Adrenal gland (tissue), 12 donors: ENCODE results near the gene GPS2. TPM values are rescaled to one million over a fixed set of nuclear protein-coding genes. Genes with fewer than 3 reads are reported as not detected.
A peak's percentile ranks its signal among the peaks of the same experiment; 100 is the strongest.

ENCODE experiments used
- DNase-seq, 7 donors: peaks; one replicate each; pipeline ENCODE4 v3.0.0-alpha.2; 2019 to 2020
- H3K27ac ChIP-seq, 5 donors: fragments of 200-600 bp; sonication (generic) in 4 of 5; 1 replicate in 3 of 5; 2 replicates in 2 of 5; pipeline versions ENCODE4 v1.5.1 to v1.8.0; 2016 to 2020; ENCODE audit warnings: mild to moderate bottlenecking in 1 of 5
- H3K27me3 ChIP-seq: fragments of 200-600 bp; 2 replicates; pipeline ENCODE4 v1.8.0; 2021
- H3K36me3 ChIP-seq, 2 donors: fragments of 200-600 bp; replicated peaks in 1 of 2; 1 replicate in 1 of 2; 2 replicates in 1 of 2; pipeline versions ENCODE4 v1.5.1 to v1.8.0; 2018 to 2022
- H3K4me1 ChIP-seq, 2 donors: fragments of 200-600 bp; replicated peaks in 1 of 2; 1 replicate in 1 of 2; 2 replicates in 1 of 2; pipeline versions ENCODE4 v1.5.1 to v1.8.0; 2018 to 2021
- H3K4me3 ChIP-seq, 4 donors: fragments of 200-600 bp; sonication (generic) in 3 of 4; one replicate each; pipeline ENCODE4 v1.5.1; 2016 to 2018
- H3K9me3 ChIP-seq, 3 donors: fragments of 200-600 bp; sonication (generic) in 1 of 3; replicated peaks in 1 of 3; 1 replicate in 2 of 3; 2 replicates in 1 of 3; pipeline versions ENCODE4 v1.5.1 to v1.8.0; 2016 to 2021
- POLR2A ChIP-seq, 2 donors: fragments of 450-650 bp; IDR thresholded peaks; one replicate each; pipeline ENCODE4 v1.6.1; 2017; ENCODE audit warnings: antibody characterized with exemption in 2 of 2, mild to moderate bottlenecking in 2 of 2, moderate library complexity in 1 of 2
- WGBS, 4 donors: extraction: QIAGEN DNeasy Blood & Tissue Kit in 2 of 4; methylation state at CpG; one replicate each; pipeline versions ENCODE4 v1.1.5 to v1.1.7; 2013 to 2017; 5-methylcytosine and 5-hydroxymethylcytosine counted together
- intact Hi-C, 2 donors: fragments of 100-400 bp; cut with DNase I; formaldehyde crosslinking; loops; one replicate each; pipeline versions ENCODE4 v1.14.1 to v1.15.0; 2022 to 2023
- polyA plus RNA-seq, 3 donors: library from polyadenylated mRNA; stranded (reverse); fragments of 200-250 nt in 2 of 3; fragments of 350-450 nt in 1 of 3; fragmentation: Illumina TruSeq in 1 of 3; extraction: RNeasy Lipid Tissue Mini Kit (QIAGEN cat#74804) in 1 of 3; gene quantifications; one replicate each; pipeline ENCODE4 v1.2.3, GENCODE V29; 2013 to 2014
- total RNA-seq, 9 donors: library from RNA; depleted of rRNA in 4 of 9; stranded (reverse); fragments of >200 nt in 4 of 9; fragments of 120-200 nt in 1 of 9; fragmentation: NEBNext Ultra II Directional in 1 of 9; extraction: Animal tissue kit (Norgen Biotek cat#: 25700) in 1 of 9; gene quantifications; one replicate each; pipeline versions ENCODE4 v1.1.0 to v1.2.4, GENCODE V29; 2013 to 2023
- TF ChIP-seq, protein P1 (sequence below), 6 experiments: fragments of 450-650 bp in 4 of 6; fragments of 200-600 bp in 2 of 6; sonication (generic) in 1 of 6; IDR thresholded peaks; 1 replicate in 5 of 6; 2 replicates in 1 of 6; pipeline versions ENCODE4 v1.5.1 to v1.8.0; 2016 to 2021; ENCODE audit warnings: antibody characterized with exemption in 6 of 6, mild to moderate bottlenecking in 2 of 6, moderate library complexity in 1 of 6
- donor health status: healthy with polysubstance abuse.
- donor health status: Bipolar disorder and iron deficiency.
- donor health status: DM: yes; HTN: yes; CAD: no.
- donor health status: DM: no; HTN: no; CAD: no.
- donor health status: DM: no; HTN: no; CAD: no.
- donor health status: DM: yes; HTN: yes; CAD: no.

GPS2 gene
- total and polyA plus RNA-seq, 12 donors = 69.1 to 196 (median 114) TPM

GRCh38 chr17:7355053-7355452 lies 39.9 kb upstream of the GPS2 start, which contains the start of gene TMEM95:
TMEM95 (plus strand) TSS chr17:7355156; CDS start chr17:7355205, 49 bp downstream.
- Histone ChIP-seq H3K4me3 (no peak within 1 kb of the TSS), H3K9me3 (no peaks in the 10 kb centered on the region), H3K36me3 (no peaks in the 10 kb centered on the region), H3K4me1 (peaks cover 11 to 19% of the 10 kb centered on the region in 2 donors), H3K27me3 (no peaks in the 10 kb centered on the region), H3K27ac (no peak within 1 kb of the TSS)
- intact Hi-C loops = loop anchor here (5.0 to 10.0 kb wide), 3 partner anchors 77 to 210 kb away; partner anchors contain the start of genes SENP3 (in 1 of the 2) and TNFSF13 (in 1 of the 2)
- peak in 3 of 7 donors; percentile 30 to 48 (median 35) for DNase-seq
- 65 to 100% (median 71%) methylated on average over 1 to 10 of the region's 10 CpGs for WGBS, 4 donors
- no peak for TF ChIP-seq POLR2A (IDR thresholded peaks at IDR 0.05)
- TF ChIP-seq, protein P1, sequence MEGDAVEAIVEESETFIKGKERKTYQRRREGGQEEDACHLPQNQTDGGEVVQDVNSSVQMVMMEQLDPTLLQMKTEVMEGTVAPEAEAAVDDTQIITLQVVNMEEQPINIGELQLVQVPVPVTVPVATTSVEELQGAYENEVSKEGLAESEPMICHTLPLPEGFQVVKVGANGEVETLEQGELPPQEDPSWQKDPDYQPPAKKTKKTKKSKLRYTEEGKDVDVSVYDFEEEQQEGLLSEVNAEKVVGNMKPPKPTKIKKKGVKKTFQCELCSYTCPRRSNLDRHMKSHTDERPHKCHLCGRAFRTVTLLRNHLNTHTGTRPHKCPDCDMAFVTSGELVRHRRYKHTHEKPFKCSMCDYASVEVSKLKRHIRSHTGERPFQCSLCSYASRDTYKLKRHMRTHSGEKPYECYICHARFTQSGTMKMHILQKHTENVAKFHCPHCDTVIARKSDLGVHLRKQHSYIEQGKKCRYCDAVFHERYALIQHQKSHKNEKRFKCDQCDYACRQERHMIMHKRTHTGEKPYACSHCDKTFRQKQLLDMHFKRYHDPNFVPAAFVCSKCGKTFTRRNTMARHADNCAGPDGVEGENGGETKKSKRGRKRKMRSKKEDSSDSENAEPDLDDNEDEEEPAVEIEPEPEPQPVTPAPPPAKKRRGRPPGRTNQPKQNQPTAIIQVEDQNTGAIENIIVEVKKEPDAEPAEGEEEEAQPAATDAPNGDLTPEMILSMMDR (IDR thresholded peaks at IDR 0.05) = no peak

DNA sequence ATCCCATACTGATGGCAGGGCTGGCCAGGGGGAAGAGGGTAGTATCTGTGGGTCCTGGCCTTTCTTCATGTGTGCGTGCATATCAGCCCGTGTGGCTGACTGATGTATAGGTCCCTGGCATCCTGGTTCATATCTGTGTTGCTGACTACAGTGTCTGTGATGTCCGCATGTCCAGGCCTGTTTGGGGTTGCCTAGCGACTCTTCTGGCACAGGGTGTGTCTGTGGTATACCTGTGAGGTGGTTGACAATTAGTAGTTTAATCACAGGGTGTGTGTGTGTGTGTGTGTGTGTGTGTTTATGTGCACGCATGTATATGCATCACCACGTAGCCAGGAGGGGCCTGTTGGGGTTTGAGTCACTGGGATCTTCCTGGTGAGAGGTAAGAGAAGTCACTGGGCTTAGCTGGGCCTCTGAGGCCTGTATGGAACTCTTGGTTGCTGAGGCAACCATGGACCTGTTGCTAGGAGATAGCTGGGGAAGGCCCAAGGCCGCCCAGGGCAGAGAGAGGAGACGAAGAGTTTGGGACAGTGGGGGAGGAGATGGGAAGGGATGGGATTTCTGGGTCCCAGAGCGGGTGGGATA lies 39.2 kb upstream of the GPS2 start:
- Histone ChIP-seq H3K9me3 (no peaks in the 10 kb centered on the region), H3K36me3 (no peaks in the 10 kb centered on the region), H3K4me1 (peaks cover 18 to 26% of the 10 kb centered on the region in 2 donors), H3K27ac (no peak overlapping the region), H3K4me3 (no peak overlapping the region), H3K27me3 (no peaks in the 10 kb centered on the region)
- TF ChIP-seq, protein P1 (IDR thresholded peaks at IDR 0.05) = no peak
- no peak for TF ChIP-seq POLR2A (IDR thresholded peaks at IDR 0.05)
- intact Hi-C loops = loop anchor here (10.0 kb wide), 2 partner anchors 200 to 210 kb away; partner anchors contain the start of genes SENP3 (in 1 of the 2) and TNFSF13 (in 1 of the 2)
- 73 to 76% (median 76%) methylated on average over 6 to 9 of the region's 9 CpGs for WGBS, 4 donors
- DNase-seq = peak in 2 of 7 donors; percentile 41 to 45

DNA sequence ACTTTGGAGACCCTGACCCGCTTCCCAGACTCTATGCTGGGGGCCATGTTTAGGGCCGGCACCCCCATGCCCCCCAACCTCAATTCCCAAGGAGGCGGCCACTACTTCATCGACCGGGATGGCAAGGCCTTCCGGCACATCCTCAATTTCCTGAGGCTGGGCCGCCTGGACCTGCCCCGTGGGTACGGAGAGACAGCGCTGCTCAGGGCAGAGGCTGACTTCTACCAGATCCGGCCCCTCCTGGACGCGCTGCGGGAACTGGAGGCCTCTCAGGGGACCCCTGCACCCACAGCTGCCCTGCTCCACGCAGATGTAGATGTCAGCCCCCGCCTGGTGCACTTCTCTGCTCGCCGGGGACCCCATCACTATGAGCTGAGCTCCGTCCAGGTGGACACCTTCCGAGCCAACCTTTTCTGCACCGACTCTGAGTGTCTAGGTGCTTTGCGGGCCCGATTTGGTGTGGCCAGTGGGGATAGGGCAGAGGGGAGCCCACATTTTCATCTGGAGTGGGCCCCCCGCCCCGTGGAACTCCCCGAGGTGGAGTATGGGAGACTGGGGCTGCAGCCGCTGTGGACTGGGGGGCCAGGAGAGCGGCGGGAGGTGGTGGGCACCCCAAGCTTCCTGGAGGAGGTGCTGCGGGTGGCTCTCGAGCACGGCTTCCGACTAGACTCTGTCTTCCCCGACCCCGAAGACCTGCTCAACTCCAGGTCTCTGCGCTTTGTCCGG lies 37.9 kb upstream of the GPS2 start:
- Histone ChIP-seq H3K27ac (peak overlapping the region in 1 of 5 donors; percentile 99), H3K36me3 (no peaks in the 10 kb centered on the region), H3K4me3 (peak overlapping the region in 1 of 4 donors; percentile 78), H3K4me1 (peaks cover 21 to 31% of the 10 kb centered on the region in 2 donors), H3K27me3 (no peaks in the 10 kb centered on the region), H3K9me3 (no peaks in the 10 kb centered on the region)
- intact Hi-C loops = loop anchor here (10.0 kb wide), 2 partner anchors 202 to 212 kb away; partner anchors contain the start of genes SENP3 (in 1 of the 2) and TNFSF13 (in 1 of the 2)
- peak in 2 of 7 donors; percentile 28 to 37 for DNase-seq
- WGBS, 4 donors = 89 to 92% (median 90%) methylated on average over 19 to 37 of the region's 37 CpGs
- TF ChIP-seq, protein P1 (IDR thresholded peaks at IDR 0.05) = no peak
- TF ChIP-seq POLR2A (IDR thresholded peaks at IDR 0.05) = no peak

DNA sequence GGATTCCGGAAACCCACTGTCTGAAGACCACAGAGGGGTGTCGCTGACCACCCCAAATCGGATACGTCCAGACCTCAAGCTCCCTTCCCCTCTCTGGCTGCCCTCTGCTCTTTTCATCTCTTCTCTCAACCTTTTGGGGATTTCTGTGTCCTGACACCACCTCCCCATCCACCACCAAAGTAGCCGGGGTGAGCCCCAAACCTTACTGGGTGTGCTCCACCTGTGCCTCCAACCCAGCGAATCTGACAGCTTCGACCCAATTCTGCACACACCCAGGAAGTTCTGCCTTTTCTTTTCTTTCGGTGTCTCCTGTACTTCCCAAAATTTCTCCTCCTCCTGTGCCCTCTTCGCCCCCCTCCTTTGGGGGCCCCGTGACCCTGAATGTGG lies 37.3 kb upstream of the GPS2 start:
- no peak for DNase-seq
- Histone ChIP-seq H3K4me1 (peaks cover 21 to 37% of the 10 kb centered on the region in 2 donors), H3K27me3 (no peaks in the 10 kb centered on the region), H3K36me3 (no peaks in the 10 kb centered on the region), H3K9me3 (no peaks in the 10 kb centered on the region), H3K4me3 (peak overlapping the region in 3 of 4 donors; percentile 47 to 78 (median 68)), H3K27ac (peak overlapping the region; percentile 95 to 99 (median 98))
- TF ChIP-seq POLR2A (IDR thresholded peaks at IDR 0.05) = no peak
- TF ChIP-seq, protein P1 (IDR thresholded peaks at IDR 0.05) = peak in 3 of 6 experiments; percentile 35 to 44 (median 37)
- intact Hi-C loops = loop anchor here (10.0 kb wide), 2 partner anchors 202 to 212 kb away; partner anchors contain the start of genes SENP3 (in 1 of the 2) and TNFSF13 (in 1 of the 2)
- 25 to 32% (median 27%) methylated on average over 10 of the region's 10 CpGs for WGBS, 4 donors
